Myocyte (in vitro differentiated cells): ENCODE data around the gene ENTPD6. TPM values are rescaled to one million over a fixed set of nuclear protein-coding genes. Genes with fewer than 3 reads are reported as not detected.
"Not testable (repeated sequence)": the region's sequence is repeated elsewhere in the genome, so short reads cannot be mapped to it uniquely, and the experiment has no call there.

Experiments used
- DNase-seq: peaks from one replicate; pipeline ENCODE4 v3.0.0-alpha.2; 2012; ENCODE audit warnings: low read depth
- total RNA-seq: library from RNA; depleted of rRNA; stranded (reverse); fragments of >200 nt; gene quantifications from 2 replicates; pipeline ENCODE4 v1.2.3, GENCODE V29; 2014

ENTPD6 gene
- total RNA-seq, 1 donor from 2014 or later = 43.2 TPM

GRCh38 chr20:25223179-25223661, 27.7 kb downstream of the ENTPD6 start:
- peak; percentile 44 for DNase-seq

- DNase-seq = no peak
Observed at GRCh38 chr20:25223765-25224720, 28.5 kb downstream of the ENTPD6 start.

- DNase-seq = no peak
Observed at GRCh38 chr20:25224941-25225340, 29.4 kb downstream of the ENTPD6 start.

- no peak for DNase-seq
Observed at GRCh38 chr20:25225642-25226432, 30.3 kb downstream of the ENTPD6 start.

- peak; percentile 42 for DNase-seq
Observed at GRCh38 chr20:25226433-25227316, 31.2 kb downstream of the ENTPD6 start.

GRCh38 chr20:25227317-25227831, 31.9 kb downstream of the ENTPD6 start:
- peak; percentile 77 for DNase-seq

GRCh38 chr20:25229486-25230165, 34.1 kb downstream of the ENTPD6 start:
- no peak for DNase-seq

- no peak for DNase-seq
Observed at GRCh38 chr20:25230166-25230831, 34.8 kb downstream of the ENTPD6 start.

- DNase-seq = peak; percentile 49
Observed at GRCh38 chr20:25233016-25233772, 37.7 kb downstream of the ENTPD6 start.

- DNase-seq = not testable (repeated sequence)
Observed at GRCh38 chr20:25234009-25234849, 38.7 kb downstream of the ENTPD6 start.

GRCh38 chr20:25236450-25237304, 41.2 kb downstream of the ENTPD6 start:
- no peak for DNase-seq

- peak; percentile 96 for DNase-seq
Observed at GRCh38 chr20:25237610-25238318, 42.3 kb downstream of the ENTPD6 start.

- DNase-seq = peak; percentile 43
Observed at GRCh38 chr20:25238319-25239037, 43.0 kb downstream of the ENTPD6 start.

GRCh38 chr20:25239387-25240370, 44.2 kb downstream of the ENTPD6 start:
- no peak for DNase-seq
